GM21825 (cell line): ENCODE results near the gene KRTAP5-6.

ENCODE experiments used
- ATAC-seq: cut with Tn5 transposase; IDR thresholded peaks from one replicate; pipeline ENCODE4 v1.9.1; 2021; ENCODE audit warnings: mild to moderate bottlenecking, moderate library complexity; ENCODE audit not compliant: unreplicated experiment

Gene KRTAP5-6

GRCh38 chr11:1732418-1733008, 35.5 kb downstream of the KRTAP5-6 start:
- ATAC-seq, result no peak

- no peak for ATAC-seq
Measured at GRCh38 chr11:1733009-1733715, 36.2 kb downstream of the KRTAP5-6 start.

- no peak for ATAC-seq
Measured at GRCh38 chr11:1733716-1734640, 37.0 kb downstream of the KRTAP5-6 start.

- no peak for ATAC-seq
Measured at GRCh38 chr11:1734641-1735081, 37.7 kb downstream of the KRTAP5-6 start.

- no peak for ATAC-seq
Measured at GRCh38 chr11:1735271-1735670, 38.3 kb downstream of the KRTAP5-6 start.

- ATAC-seq, result no peak
Measured at GRCh38 chr11:1736447-1736992, 39.5 kb downstream of the KRTAP5-6 start.

- ATAC-seq, result no peak
Measured at GRCh38 chr11:1737080-1737757, 40.2 kb downstream of the KRTAP5-6 start.

- no peak for ATAC-seq
Measured at GRCh38 chr11:1738380-1738779, 41.4 kb downstream of the KRTAP5-6 start.

- no peak for ATAC-seq
Measured at GRCh38 chr11:1739576-1739975, 42.6 kb downstream of the KRTAP5-6 start.

GRCh38 chr11:1740786-1741530, 44.0 kb downstream of the KRTAP5-6 start:
- ATAC-seq, result no peak

GRCh38 chr11:1741741-1742140, 44.7 kb downstream of the KRTAP5-6 start:
- no peak for ATAC-seq

GRCh38 chr11:1742371-1742770, 45.4 kb downstream of the KRTAP5-6 start:
- ATAC-seq, result no peak

- no peak for ATAC-seq
Measured at GRCh38 chr11:1742869-1743584, 46.0 kb downstream of the KRTAP5-6 start.

GRCh38 chr11:1743585-1744136, 46.7 kb downstream of the KRTAP5-6 start:
- no peak for ATAC-seq

- no peak for ATAC-seq
Measured at GRCh38 chr11:1744137-1744886, 47.3 kb downstream of the KRTAP5-6 start.

- ATAC-seq, result no peak
Measured at GRCh38 chr11:1744891-1745700, 48.1 kb downstream of the KRTAP5-6 start.

- ATAC-seq, result no peak
Measured at GRCh38 chr11:1745701-1746320, 48.8 kb downstream of the KRTAP5-6 start.
